NCI-H446 treated with DMSO at 0.1 percent for 48 hours (cell line): ENCODE data around the gene PRDM15.

Source experiments
- DNase-seq: peaks from one replicate; lab custom pipeline; 2025; lab: John Stamatoyannopoulos, UW

The PRDM15 gene

GRCh38 chr21:41907496-41908258 is 28.5 kb upstream of the PRDM15 start:
- DNase-seq, result no peak

GRCh38 chr21:41906770-41907169 is 27.6 kb upstream of the PRDM15 start:
- no peak for DNase-seq

- DNase-seq, result no peak
Measured at GRCh38 chr21:41903559-41904351, 24.6 kb upstream of the PRDM15 start.

DNA sequence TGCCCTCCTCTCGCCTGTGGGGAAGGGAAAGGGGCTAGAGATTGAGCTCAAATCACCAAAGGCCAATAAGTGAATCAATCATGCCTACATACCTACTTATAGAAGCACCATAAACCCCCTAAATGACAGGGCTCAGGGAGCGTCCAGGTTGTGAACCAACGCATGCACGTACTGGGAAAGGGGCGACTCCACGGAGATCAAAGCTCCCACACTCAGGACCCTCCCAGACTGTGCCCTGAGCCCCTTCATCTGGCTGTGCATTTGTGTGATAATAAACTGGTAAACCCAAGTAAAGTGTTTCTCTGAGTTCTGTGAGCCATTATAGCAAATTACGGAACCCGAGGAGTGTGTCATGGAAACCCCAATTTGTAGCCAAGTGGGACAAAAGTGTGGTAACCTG is 23.8 kb upstream of the PRDM15 start:
- DNase-seq, result no peak

DNA sequence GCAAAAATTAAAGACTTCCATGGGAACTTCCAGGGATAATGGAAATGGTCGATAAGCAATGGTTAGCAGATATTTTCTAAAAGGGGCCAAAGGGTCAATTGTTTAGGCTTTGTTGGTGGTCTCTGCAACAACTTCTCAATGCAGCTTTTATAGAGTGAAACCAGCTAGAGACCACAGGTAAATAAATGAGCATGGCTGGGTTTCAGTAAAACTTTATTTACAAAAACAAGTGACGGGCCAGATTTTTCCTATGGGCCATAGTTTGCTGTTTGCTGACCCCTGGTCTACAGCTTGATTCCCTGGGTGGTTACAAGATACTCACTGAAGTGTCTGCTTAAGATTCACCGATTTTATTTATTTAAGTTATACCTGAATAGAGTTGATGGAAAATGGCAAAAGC is 22.6 kb upstream of the PRDM15 start:
- DNase-seq, result no peak

DNA sequence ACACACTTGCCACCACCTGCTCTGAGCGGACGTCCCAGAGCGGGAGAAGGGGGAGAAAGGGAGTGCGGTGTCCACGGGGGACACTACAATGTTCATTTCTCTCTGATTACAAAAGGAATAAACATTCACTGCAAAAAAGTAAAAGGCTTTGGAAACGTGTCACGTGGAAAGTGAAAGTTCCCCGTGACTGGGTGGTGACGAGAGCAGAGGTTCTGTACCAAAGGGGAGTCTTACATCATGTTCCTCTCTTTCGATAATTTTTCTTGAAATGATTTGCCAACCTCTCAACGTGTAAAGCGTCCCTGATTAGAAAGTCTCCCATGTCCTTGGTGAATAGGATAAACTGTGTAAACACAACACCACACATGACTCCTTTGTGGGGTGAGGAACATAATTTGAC is 22.0 kb upstream of the PRDM15 start:
- DNase-seq, result no peak

GRCh38 chr21:41900401-41900800 is 21.3 kb upstream of the PRDM15 start:
- DNase-seq, result no peak

DNA sequence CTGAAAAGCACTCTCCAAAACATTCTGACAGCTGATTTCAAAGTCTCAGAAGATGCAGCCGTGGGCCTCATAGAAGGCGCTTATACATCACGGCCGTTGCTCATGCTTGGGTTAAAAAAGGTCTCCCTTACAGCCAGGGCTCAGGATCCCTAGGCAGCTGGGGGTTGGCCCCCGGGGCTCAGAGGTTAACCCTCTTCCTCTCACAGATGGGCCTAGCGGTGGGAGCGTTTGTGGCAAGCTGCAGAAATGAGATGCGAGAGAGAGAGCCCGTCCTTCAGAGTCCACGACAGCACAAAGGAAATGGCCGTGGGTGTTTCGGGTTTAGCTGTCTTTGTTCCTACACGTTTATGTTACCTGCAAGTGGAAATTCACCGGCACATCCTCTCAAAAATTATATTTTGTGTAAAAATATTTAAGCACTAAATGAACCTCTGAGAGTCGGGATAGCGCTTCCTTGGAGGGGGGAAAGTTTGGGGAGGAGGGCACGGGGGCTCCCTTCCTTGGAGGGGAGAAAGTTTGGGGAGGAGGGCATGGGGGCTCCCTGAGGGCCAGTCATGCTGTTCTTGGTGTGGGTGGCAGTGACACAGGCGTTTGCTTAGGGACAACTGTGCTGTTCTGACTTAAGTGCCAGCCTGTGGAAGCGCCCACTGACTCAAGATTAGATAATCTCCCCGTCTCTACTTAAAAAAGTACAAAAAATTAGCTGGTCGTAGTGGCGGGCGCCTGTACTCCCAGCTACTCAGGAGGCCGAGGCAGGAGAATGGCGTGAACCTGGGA is 20.5 kb upstream of the PRDM15 start:
- DNase-seq, result no peak

GRCh38 chr21:41898998-41899397 is 19.9 kb upstream of the PRDM15 start:
- DNase-seq, result no peak

GRCh38 chr21:41897700-41898099 is 18.6 kb upstream of the PRDM15 start:
- no peak for DNase-seq

GRCh38 chr21:41897047-41897669 is 18.0 kb upstream of the PRDM15 start:
- DNase-seq, result no peak

DNA sequence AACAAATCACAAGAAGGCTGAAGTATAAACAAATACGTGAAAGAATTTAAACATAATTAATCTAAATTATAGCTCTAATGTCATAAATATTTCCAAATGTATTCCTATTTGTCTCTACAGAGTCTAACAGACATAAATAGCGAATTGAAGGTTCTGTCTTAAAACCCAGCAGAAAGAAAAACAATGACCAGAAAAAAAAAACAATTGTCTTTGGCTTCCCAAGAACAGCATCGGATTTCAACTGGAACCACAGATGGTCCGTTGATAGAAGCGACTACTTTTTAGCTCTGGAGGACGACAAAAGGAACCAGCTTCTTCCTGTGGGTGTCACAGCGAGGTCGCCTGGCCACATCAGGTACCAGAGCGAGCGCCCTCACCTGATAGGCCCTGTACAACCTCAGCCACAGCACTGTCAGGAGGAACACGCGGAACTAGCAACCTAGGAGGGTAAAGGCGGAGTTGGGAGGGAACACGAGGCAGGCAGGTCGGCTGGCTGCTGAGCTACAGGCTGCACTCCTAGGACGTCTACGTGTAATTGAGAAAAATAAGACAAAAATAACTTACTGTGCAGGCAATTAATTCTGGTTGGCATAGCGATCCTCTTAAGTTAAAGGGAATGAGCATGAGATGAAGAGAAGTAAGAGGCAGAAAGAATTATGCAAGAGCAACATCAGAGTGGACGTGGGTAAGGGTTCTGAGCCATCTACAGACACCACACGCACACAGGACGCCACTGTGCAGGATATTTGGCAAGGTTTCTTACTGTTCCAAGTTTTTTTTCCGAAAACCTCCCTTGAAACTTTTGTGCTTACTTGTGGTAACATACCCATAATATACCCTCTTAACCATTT is 16.7 kb upstream of the PRDM15 start:
- DNase-seq, result no peak

GRCh38 chr21:41894922-41895557 is 15.9 kb upstream of the PRDM15 start:
- no peak for DNase-seq

GRCh38 chr21:41894511-41894910 is 15.4 kb upstream of the PRDM15 start:
- no peak for DNase-seq

DNA sequence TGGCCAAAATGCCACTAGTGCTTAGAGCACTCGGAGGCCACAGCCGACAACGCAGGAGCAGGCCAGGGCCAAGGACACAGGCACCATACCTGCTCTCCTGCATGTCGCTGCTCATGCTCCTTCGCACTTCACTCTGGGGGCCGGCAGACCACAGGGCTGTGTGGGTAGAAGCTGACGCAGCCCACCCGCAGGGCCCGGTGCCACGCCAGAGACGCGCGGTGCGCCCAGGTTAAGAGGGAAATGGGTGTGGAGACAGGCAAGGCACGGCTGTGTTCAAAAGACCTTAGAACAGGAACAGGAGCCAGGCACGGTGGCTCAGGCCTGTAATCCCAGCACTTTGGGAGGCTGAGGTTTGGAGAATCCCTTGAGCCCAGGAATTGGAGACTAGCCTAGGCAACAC is 13.6 kb upstream of the PRDM15 start:
- DNase-seq, result no peak

GRCh38 chr21:41891132-41891531 is 12.0 kb upstream of the PRDM15 start:
- DNase-seq, result no peak

DNA sequence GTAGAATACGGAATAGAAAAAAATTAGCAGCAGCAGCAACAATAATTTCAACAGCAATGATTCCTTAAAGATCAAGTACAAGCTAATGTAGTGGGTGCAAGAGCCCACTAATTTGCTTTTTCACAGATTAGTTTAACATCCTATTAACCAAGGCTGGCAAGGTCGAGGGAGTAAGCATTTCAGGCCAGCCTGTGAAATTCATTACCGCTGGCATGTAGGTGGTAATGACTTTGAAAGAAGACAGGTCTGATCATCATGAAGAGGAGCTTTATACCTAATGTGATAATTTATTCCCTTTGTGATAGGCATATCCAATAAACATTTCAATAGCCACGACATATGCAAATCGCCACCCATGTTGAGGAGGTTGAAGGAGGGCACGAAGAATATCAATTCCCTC is 11.2 kb upstream of the PRDM15 start:
- no peak for DNase-seq

- no peak for DNase-seq
Measured at GRCh38 chr21:41888749-41889376, 9.7 kb upstream of the PRDM15 start.

DNA sequence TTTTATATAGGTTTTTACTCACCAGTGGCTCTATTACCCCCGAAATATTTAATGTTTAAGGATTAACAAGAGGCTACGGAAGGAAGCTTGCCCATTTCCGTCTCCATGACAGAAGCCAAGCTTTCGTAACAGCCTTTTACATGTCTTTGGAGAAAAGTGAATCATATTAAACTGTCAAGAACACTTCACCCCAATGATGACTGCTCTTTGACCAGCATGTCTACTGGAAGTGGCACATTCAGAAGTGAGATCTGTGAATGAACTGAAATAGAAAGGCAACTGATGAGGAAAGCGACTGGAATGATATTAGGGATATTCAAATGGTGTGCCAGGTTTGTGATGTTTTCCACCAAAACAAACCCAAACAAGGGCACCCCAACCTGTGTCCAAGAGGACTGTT is 8.5 kb upstream of the PRDM15 start:
- no peak for DNase-seq

DNA sequence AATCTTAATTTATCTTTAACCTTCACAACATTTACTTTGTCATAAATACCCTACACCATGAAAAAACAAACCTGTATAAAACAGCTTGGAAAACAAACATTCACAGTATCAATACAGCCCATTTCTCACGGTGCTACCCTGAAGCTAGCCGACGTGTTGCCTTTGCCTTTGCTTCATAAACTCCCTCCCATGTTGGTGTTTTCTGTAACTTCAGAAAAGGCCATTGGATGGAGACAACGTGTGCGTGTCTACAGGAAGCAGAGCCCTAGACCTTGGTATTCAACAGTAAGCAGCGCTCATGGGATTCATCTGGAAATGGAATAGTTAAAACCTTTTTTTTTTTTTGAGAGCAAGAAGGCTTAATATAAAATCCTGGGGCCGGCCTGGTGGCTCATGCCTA is 7.2 kb upstream of the PRDM15 start:
- DNase-seq, result no peak
